PC-9 (cell line): ENCODE measurements around the gene SBNO2. TPM values are rescaled to one million over a fixed set of nuclear protein-coding genes. Genes with fewer than 3 reads are reported as not detected.

Experiments
- BruUV-seq: library from RNA; stranded (reverse); fragments of 400-500 nt; replicated peaks from 2 replicates; lab custom pipeline; 2021; lab: Mats Ljungman, UMichigan
- CTCF ChIA-PET: fragments of 300-600 bp; sonication (Branson Sonifier 250); formaldehyde crosslinking; loops from one replicate; lab custom pipeline; 2022; ENCODE audit warnings: antibody characterized with exemption; lab: Charles Lee
- POLR2A ChIA-PET: fragments of 300-600 bp; sonication (Branson Sonifier 250); formaldehyde crosslinking; loops from one replicate; lab custom pipeline; 2022; ENCODE audit warnings: antibody characterized with exemption; ENCODE audit not compliant: unreplicated experiment; lab: Charles Lee
- DNase-seq, 2 experiments: peaks; one replicate each; pipeline versions ENCODE4 v3.0.0 to v3.0.0-alpha.2; 2015 to 2022; ENCODE audit warnings: mixed read lengths in 1 of 2
- H2AFZ ChIP-seq: fragments of 200-600 bp; sonication (generic); 2 replicates; pipeline ENCODE4 v1.8.1; 2017; ENCODE audit warnings: antibody characterized with exemption
- H3F3A ChIP-seq: fragments of 200-600 bp; sonication (generic); 2 replicates; pipeline ENCODE4 v1.8.1; 2017; ENCODE audit warnings: antibody characterized with exemption, mild to moderate bottlenecking, low read depth; ENCODE audit not compliant: insufficient read depth
- H3K27ac ChIP-seq: fragments of 200-600 bp; sonication (generic); 2 replicates; pipeline ENCODE4 v1.6.1; 2016; ENCODE audit warnings: mixed run types
- H3K27me3 ChIP-seq: fragments of 200-600 bp; sonication (generic); 2 replicates; pipeline ENCODE4 v1.6.1; 2016; ENCODE audit warnings: low read depth, mixed run types; ENCODE audit not compliant: insufficient read depth
- H3K36me3 ChIP-seq: fragments of 200-600 bp; sonication (generic); 2 replicates; pipeline ENCODE4 v1.6.1; 2016; ENCODE audit warnings: low read depth, mixed run types
- H3K4me1 ChIP-seq: fragments of 200-600 bp; sonication (generic); replicated peaks from 2 replicates; pipeline ENCODE4 v1.6.1; 2016; ENCODE audit warnings: mixed run types; ENCODE audit not compliant: insufficient read depth
- H3K4me2 ChIP-seq: fragments of 200-600 bp; sonication (generic); 2 replicates; pipeline ENCODE4 v1.6.1; 2017; ENCODE audit warnings: mixed run types
- H3K4me3 ChIP-seq: fragments of 200-600 bp; sonication (generic); 2 replicates; pipeline ENCODE4 v1.6.1; 2016; ENCODE audit warnings: mixed run types
- H3K79me2 ChIP-seq: fragments of 200-600 bp; sonication (generic); 2 replicates; pipeline ENCODE4 v1.6.1; 2017; ENCODE audit warnings: low read depth, mixed run types
- H3K9me2 ChIP-seq: fragments of 200-600 bp; sonication (generic); 2 replicates; pipeline ENCODE4 v1.8.1; 2017; ENCODE audit warnings: mild to moderate bottlenecking; ENCODE audit not compliant: insufficient read depth
- H3K9me3 ChIP-seq: fragments of 200-600 bp; sonication (generic); 2 replicates; pipeline ENCODE4 v1.8.1; 2016; ENCODE audit warnings: low read depth; ENCODE audit not compliant: insufficient read depth
- H4K20me1 ChIP-seq: fragments of 200-600 bp; sonication (generic); 2 replicates; pipeline ENCODE4 v1.8.1; 2017; ENCODE audit not compliant: insufficient read depth
- EZH2 ChIP-seq: fragments of 200-600 bp; sonication (generic); IDR thresholded peaks from 2 replicates; pipeline ENCODE4 v1.8.0; 2017; ENCODE audit warnings: antibody characterized with exemption, low read depth
- intact Hi-C: fragments of 100-400 bp; cut with micrococcal nuclease; formaldehyde crosslinking; loops from one replicate; pipeline ENCODE4 v1.10.0; 2022; ENCODE audit not compliant: unreplicated experiment
- total RNA-seq: library from RNA; stranded (reverse); gene quantifications from 2 replicates; pipeline ENCODE4 v1.2.3, GENCODE V29; 2021
- TF ChIP-seq, protein P1 (sequence below): fragments of 200-600 bp; sonication (generic); conservative IDR thresholded peaks from 2 replicates; pipeline ENCODE4 v1.6.1; 2017; ENCODE audit warnings: mixed run types, antibody characterized with exemption, mild to moderate bottlenecking, moderate library complexity

SBNO2 gene
- total RNA-seq, 1 experiment from 2014 or later = 82.4 TPM

DNA sequence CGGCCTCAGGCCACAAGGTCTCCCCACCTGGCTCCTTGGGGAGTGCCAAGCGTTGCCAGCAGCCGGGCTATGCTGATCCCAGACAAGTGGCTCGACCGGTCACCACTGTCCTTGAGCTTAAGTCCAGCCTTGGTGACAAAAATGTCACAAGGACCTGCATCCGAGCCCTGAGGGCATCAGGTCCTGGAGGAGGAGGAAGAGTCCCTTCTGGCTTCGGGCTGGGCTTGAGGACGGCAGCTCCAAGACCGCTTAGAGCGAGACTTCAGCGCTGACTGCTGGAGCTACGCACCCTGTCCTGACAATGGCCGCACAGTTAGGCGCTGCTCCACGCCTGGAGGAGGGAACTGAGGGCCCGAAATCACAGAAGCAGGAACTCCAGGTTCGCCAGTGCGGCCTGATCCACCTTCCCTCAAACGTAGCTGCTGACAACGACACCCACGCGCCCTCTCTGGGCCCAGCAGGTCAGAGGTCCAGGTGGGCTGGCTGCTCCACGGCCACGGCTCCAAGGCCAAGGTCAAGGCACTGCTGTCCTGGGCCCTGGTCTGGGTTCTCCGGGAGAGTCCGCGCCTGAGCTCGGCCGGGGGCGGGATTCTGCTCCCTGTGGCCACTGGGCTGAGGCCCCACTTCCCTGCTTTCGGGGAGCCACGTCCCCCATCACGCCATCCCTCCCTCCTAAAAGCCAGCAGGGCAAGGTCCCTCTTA is 7.0 kb downstream of the SBNO2 start:
- H3K36me3 ChIP-seq = no peaks in the 10 kb centered on the region
- peaks cover 40% of the 10 kb centered on the region for H4K20me1 ChIP-seq
- peak overlapping the region; percentile 78 for H3K4me3 ChIP-seq
- no peaks in the 10 kb centered on the region for H3K9me2 ChIP-seq
- peak overlapping the region; percentile 99 for H3K4me2 ChIP-seq
- no TSS peak for BruUV-seq
- H3K9me3 ChIP-seq = no peaks in the 10 kb centered on the region
- H3F3A ChIP-seq = peaks cover 38% of the 10 kb centered on the region
- ChIA-PET POLR2A (interaction anchor here (0.6 to 1.2 kb wide), 4 partner anchors 86 to 1310 kb away, joined by 3 to 11 read pairs (median 4); partner anchors contain the start of genes CIRBP and CNN2), CTCF (interaction anchor here (0.6 to 0.7 kb wide), 3 partner anchors 53 to 66 kb away, joined by 3 read pairs; no protein-coding TSS in a partner anchor)
- H2AFZ ChIP-seq = no peak overlapping the region
- intact Hi-C loops = loop anchor here (1.0 kb wide), 1 partner anchor 146 kb away; the partner anchor contains the start of genes RNU6-2 and TMEM259
- peaks cover 46% of the 10 kb centered on the region for H3K4me1 ChIP-seq
- H3K79me2 ChIP-seq = peaks cover 93% of the 10 kb centered on the region
- peak overlapping the region; percentile 84 for H3K27ac ChIP-seq
- no peak for TF ChIP-seq EZH2
- TF ChIP-seq, protein P1, sequence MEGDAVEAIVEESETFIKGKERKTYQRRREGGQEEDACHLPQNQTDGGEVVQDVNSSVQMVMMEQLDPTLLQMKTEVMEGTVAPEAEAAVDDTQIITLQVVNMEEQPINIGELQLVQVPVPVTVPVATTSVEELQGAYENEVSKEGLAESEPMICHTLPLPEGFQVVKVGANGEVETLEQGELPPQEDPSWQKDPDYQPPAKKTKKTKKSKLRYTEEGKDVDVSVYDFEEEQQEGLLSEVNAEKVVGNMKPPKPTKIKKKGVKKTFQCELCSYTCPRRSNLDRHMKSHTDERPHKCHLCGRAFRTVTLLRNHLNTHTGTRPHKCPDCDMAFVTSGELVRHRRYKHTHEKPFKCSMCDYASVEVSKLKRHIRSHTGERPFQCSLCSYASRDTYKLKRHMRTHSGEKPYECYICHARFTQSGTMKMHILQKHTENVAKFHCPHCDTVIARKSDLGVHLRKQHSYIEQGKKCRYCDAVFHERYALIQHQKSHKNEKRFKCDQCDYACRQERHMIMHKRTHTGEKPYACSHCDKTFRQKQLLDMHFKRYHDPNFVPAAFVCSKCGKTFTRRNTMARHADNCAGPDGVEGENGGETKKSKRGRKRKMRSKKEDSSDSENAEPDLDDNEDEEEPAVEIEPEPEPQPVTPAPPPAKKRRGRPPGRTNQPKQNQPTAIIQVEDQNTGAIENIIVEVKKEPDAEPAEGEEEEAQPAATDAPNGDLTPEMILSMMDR = no peak
- no peaks in the 10 kb centered on the region for H3K27me3 ChIP-seq
- DNase-seq = peak; percentile 78 to 85

DNA sequence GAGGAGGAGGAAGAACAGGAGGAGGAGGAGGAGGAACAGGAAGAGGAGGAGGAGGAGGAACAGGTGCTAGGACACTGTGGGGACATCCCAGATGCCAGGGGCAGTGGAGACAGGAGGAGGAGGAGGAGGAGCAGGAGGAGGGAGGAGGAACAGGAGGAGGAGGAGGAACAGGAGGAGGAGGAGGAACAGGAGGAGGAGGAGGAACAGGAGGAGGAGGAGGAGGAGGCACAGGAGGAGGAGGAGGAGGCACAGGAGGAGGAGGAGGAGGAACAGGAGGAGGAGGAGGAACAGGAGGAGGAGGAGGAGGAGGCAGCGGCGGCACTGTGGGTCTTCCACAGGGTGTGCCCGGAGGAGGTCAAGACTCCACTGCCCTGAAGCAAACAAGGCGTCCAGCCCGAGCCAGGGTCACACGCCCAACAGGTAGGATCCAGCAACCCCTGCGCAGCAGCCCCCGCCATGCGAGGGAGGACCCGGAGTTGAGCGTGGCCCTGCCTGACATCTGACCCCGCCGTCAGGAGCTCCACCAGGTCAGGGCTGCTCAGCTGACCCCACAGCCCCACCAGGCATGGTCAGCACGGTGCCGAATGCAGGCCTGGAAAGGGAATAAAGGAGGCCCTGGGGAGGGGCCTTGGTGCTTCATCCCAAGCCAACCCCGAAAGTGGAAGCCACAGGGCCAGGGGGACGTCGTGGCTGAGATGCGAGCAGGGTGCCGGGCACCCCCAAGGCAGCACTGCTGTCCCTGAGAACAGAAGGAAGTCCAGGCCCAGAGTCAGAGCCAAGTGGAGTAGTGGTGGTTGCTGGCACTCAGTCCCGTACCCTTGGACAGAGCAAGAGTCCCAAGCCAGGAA is 9.2 kb downstream of the SBNO2 start:
- no peaks in the 10 kb centered on the region for H3K9me3 ChIP-seq
- H3K27me3 ChIP-seq = no peaks in the 10 kb centered on the region
- ChIA-PET CTCF (no interaction called here), POLR2A (no interaction called here)
- no peak overlapping the region for H3K4me3 ChIP-seq
- H3K36me3 ChIP-seq = no peaks in the 10 kb centered on the region
- H3K4me1 ChIP-seq = peaks cover 26% of the 10 kb centered on the region
- H4K20me1 ChIP-seq = peaks cover 39% of the 10 kb centered on the region
- peak in 1 of 2 experiments; percentile 26 for DNase-seq
- peak overlapping the region; percentile 40 for H3K4me2 ChIP-seq
- H3K9me2 ChIP-seq = no peaks in the 10 kb centered on the region
- no peak overlapping the region for H3K27ac ChIP-seq
- no peak for TF ChIP-seq EZH2
- TF ChIP-seq, protein P1 = no peak
- H2AFZ ChIP-seq = no peak overlapping the region
- H3F3A ChIP-seq = peaks cover 17% of the 10 kb centered on the region; the same call in 1 of the 2 replicates
- H3K79me2 ChIP-seq = peaks cover 86% of the 10 kb centered on the region
- BruUV-seq = no TSS peak
- intact Hi-C loops = no loop called here

DNA sequence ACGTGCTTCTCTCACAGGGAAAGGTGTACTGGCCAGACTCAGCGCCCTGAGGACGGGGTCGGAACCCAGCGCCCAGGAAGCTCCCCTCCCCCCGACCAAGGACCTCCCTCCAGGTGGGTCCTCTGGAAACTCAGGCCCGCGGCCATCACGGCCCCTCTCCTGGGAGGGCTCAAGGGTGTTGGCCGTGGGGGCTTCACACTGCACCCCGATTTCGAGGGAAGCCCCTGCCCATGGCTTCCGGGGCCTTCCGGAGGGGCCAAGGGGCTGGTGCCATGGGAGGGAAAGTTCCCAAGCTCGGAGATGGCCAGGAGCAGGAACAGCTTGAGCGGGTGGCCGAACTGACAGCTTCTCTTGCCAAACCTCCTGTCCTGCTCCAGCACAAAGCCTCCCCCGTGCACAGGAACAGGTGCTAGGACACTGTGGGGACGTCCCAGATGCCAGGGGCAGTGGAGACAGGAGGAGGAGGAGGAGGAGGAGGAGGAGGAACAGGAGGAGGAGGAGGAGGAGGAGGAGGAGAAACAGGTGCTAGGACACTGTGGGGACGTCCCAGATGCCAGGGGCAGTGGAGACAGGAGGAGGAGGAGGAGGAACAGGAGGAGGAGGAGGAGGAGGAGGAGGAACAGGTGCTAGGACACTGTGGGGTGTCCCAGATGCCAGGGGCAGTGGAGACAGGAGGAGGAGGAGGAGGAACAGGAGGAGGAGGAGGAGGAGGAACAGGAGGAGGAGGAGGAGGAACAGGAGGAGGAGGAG is 10.0 kb downstream of the SBNO2 start:
- intact Hi-C loops = no loop called here
- H2AFZ ChIP-seq = no peak overlapping the region
- DNase-seq = peak in 1 of 2 experiments; percentile 15
- peaks cover 81% of the 10 kb centered on the region for H3K79me2 ChIP-seq
- no peaks in the 10 kb centered on the region for H3K9me3 ChIP-seq
- H3K4me2 ChIP-seq = no peak overlapping the region
- CTCF ChIA-PET = no interaction called here
- H3K4me3 ChIP-seq = no peak overlapping the region
- H3K27me3 ChIP-seq = no peaks in the 10 kb centered on the region
- BruUV-seq = no TSS peak
- peaks cover 39% of the 10 kb centered on the region for H4K20me1 ChIP-seq
- POLR2A ChIA-PET = no interaction called here
- H3K27ac ChIP-seq = no peak overlapping the region
- H3F3A ChIP-seq = peaks cover 10% of the 10 kb centered on the region; the same call in 1 of the 2 replicates
- H3K9me2 ChIP-seq = no peaks in the 10 kb centered on the region
- TF ChIP-seq, protein P1 = no peak
- TF ChIP-seq EZH2 = no peak
- H3K4me1 ChIP-seq = peaks cover 18% of the 10 kb centered on the region
- no peaks in the 10 kb centered on the region for H3K36me3 ChIP-seq
